ENCODE data around the gene FCRL3.

DNA sequence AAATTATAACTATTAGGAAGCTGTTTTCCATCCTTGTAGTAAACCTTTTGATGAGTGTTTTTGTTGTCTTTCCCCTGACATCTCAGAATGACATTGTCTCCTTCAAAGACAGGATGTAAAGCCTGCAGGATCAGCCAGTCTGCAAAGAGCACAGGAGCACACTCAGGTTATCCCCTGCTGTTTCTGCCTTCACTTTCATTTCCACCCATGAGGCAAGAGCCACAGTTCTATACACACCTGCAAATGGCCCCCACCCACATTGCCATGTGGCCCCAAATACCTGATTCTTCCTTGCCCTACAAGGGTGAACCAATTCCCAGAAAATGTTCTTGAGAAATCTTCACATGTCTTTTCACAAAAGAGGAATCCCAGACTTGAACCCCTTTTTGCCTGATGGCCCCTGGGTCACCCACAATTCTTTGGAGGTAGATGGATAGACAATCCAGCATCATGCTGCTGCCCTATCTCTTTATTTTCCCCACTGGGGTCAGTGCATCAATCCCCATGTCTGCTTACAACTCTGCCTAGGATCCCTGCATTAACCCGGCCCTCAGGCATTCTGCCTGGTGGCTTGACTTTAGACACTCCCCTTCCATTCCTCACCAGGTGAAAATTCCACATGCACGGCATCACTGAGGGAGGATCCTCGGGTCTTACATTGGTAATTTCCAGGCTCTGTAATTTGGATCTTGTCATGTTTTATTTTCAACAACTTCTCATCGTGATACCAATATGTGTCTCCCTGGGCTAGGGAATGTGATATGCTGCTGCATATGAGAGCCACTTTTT is 2.6 kb downstream of the FCRL3 start:
- TF ChIP-seq, protein P1, sequence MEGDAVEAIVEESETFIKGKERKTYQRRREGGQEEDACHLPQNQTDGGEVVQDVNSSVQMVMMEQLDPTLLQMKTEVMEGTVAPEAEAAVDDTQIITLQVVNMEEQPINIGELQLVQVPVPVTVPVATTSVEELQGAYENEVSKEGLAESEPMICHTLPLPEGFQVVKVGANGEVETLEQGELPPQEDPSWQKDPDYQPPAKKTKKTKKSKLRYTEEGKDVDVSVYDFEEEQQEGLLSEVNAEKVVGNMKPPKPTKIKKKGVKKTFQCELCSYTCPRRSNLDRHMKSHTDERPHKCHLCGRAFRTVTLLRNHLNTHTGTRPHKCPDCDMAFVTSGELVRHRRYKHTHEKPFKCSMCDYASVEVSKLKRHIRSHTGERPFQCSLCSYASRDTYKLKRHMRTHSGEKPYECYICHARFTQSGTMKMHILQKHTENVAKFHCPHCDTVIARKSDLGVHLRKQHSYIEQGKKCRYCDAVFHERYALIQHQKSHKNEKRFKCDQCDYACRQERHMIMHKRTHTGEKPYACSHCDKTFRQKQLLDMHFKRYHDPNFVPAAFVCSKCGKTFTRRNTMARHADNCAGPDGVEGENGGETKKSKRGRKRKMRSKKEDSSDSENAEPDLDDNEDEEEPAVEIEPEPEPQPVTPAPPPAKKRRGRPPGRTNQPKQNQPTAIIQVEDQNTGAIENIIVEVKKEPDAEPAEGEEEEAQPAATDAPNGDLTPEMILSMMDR (IDR thresholded peaks at IDR 0.05): no peak
- TF ChIP-seq POLR2A (IDR thresholded peaks at IDR 0.05): no peak
- no peak for TF ChIP-seq POLR2AphosphoS5 (IDR thresholded peaks at IDR 0.05)

Measured in sigmoid colon (tissue), 4 donors.